ENCODE data around the gene NCAPG2. TPM values are rescaled to one million over a fixed set of nuclear protein-coding genes. Genes with fewer than 3 reads are reported as not detected.
"Not testable (repeated sequence)": the region's sequence is repeated elsewhere in the genome, so short reads cannot be mapped to it uniquely, and the experiment has no call there.

The NCAPG2 gene
- polyA plus RNA-seq, 1 donor = 11.6 TPM

- DNase-seq = no peak
These were observed 2.3 kb upstream of the NCAPG2 start for GRCh38 chr7:158706710-158707590.

- DNase-seq = no peak
These were observed 1.7 kb upstream of the NCAPG2 start for GRCh38 chr7:158706273-158706704.

- DNase-seq = no peak
These were observed 738 bp upstream of the NCAPG2 start for GRCh38 chr7:158705234-158705850.

- not testable (repeated sequence) for DNase-seq
These were observed 703 bp downstream of the NCAPG2 start for GRCh38 chr7:158703679-158704523.

GRCh38 chr7:158702944-158703343 lies 1.7 kb downstream of the NCAPG2 start:
- no peak for DNase-seq

- no peak for DNase-seq
These were observed 2.4 kb downstream of the NCAPG2 start for GRCh38 chr7:158702196-158702595.

GRCh38 chr7:158700008-158700407 lies 4.6 kb downstream of the NCAPG2 start:
- no peak for DNase-seq

- DNase-seq = no peak
These were observed 5.3 kb downstream of the NCAPG2 start for GRCh38 chr7:158699341-158699740.

- DNase-seq = no peak
These were observed 5.9 kb downstream of the NCAPG2 start for GRCh38 chr7:158698657-158699195.

GRCh38 chr7:158697597-158697996 lies 7.0 kb downstream of the NCAPG2 start:
- DNase-seq = not testable (repeated sequence)

GRCh38 chr7:158695726-158696452 lies 8.7 kb downstream of the NCAPG2 start:
- peak; percentile 56 for DNase-seq

- DNase-seq = no peak
These were observed 9.5 kb downstream of the NCAPG2 start for GRCh38 chr7:158695056-158695455.

GRCh38 chr7:158694650-158695049 lies 10.0 kb downstream of the NCAPG2 start:
- DNase-seq = no peak

- DNase-seq = no peak
These were observed 15.1 kb downstream of the NCAPG2 start for GRCh38 chr7:158689488-158689887.

GRCh38 chr7:158687406-158687805 lies 17.2 kb downstream of the NCAPG2 start:
- no peak for DNase-seq

GRCh38 chr7:158685693-158686092 lies 18.9 kb downstream of the NCAPG2 start:
- DNase-seq = no peak

- DNase-seq = no peak
These were observed 20.3 kb downstream of the NCAPG2 start for GRCh38 chr7:158684329-158684728.

- DNase-seq = no peak
These were observed 21.1 kb downstream of the NCAPG2 start for GRCh38 chr7:158683541-158683940.

GRCh38 chr7:158682456-158682855 lies 22.1 kb downstream of the NCAPG2 start:
- DNase-seq = no peak

GRCh38 chr7:158680754-158681153 lies 23.9 kb downstream of the NCAPG2 start:
- no peak for DNase-seq

GRCh38 chr7:158676906-158677305 lies 27.7 kb downstream of the NCAPG2 start:
- no peak for DNase-seq
